GM19328 (cell line): Measurements from ENCODE around the gene GAPVD1.
"Not testable (repeated sequence)": the region's sequence is repeated elsewhere in the genome, so short reads cannot be mapped to it uniquely, and the experiment has no call there.

ENCODE experiments used
- ATAC-seq: cut with Tn5 transposase; IDR thresholded peaks from one replicate; pipeline ENCODE4 v1.9.1; 2021; ENCODE audit warnings: mild to moderate bottlenecking, moderate library complexity; ENCODE audit not compliant: unreplicated experiment

Gene GAPVD1

GRCh38 chr9:125254231-125254630, 7.4 kb upstream of the GAPVD1 start:
- ATAC-seq = no peak

GRCh38 chr9:125255781-125256391, 5.7 kb upstream of the GAPVD1 start:
- no peak for ATAC-seq

- ATAC-seq = no peak
Observed at GRCh38 chr9:125258160-125258785, 3.4 kb upstream of the GAPVD1 start.

- no peak for ATAC-seq
Observed at GRCh38 chr9:125258832-125259534, 2.6 kb upstream of the GAPVD1 start.

- ATAC-seq = no peak
Observed at GRCh38 chr9:125260561-125260960, 1.1 kb upstream of the GAPVD1 start.

GRCh38 chr9:125262294-125262991, 817 bp downstream of the GAPVD1 start:
- no peak for ATAC-seq

- ATAC-seq = not testable (repeated sequence)
Observed at GRCh38 chr9:125264068-125264467, 2.4 kb downstream of the GAPVD1 start.

GRCh38 chr9:125268394-125269013, 6.9 kb downstream of the GAPVD1 start:
- no peak for ATAC-seq

- ATAC-seq = no peak
Observed at GRCh38 chr9:125269014-125269397, 7.4 kb downstream of the GAPVD1 start.

- ATAC-seq = no peak
Observed at GRCh38 chr9:125271081-125271480, 9.5 kb downstream of the GAPVD1 start.

- no peak for ATAC-seq
Observed at GRCh38 chr9:125272697-125273096, 11.1 kb downstream of the GAPVD1 start.

- no peak for ATAC-seq
Observed at GRCh38 chr9:125276771-125277170, 15.1 kb downstream of the GAPVD1 start.

GRCh38 chr9:125277411-125277810, 15.8 kb downstream of the GAPVD1 start:
- no peak for ATAC-seq

- ATAC-seq = no peak
Observed at GRCh38 chr9:125280945-125281344, 19.3 kb downstream of the GAPVD1 start.

GRCh38 chr9:125284855-125285254, 23.2 kb downstream of the GAPVD1 start:
- ATAC-seq = no peak

GRCh38 chr9:125286935-125287433, 25.4 kb downstream of the GAPVD1 start:
- ATAC-seq = not testable (repeated sequence)

GRCh38 chr9:125293134-125293533, 31.5 kb downstream of the GAPVD1 start:
- ATAC-seq = no peak

GRCh38 chr9:125295657-125296056, 34.0 kb downstream of the GAPVD1 start:
- no peak for ATAC-seq

GRCh38 chr9:125296843-125297372, 35.3 kb downstream of the GAPVD1 start:
- no peak for ATAC-seq

- ATAC-seq = no peak
Observed at GRCh38 chr9:125297917-125298316, 36.3 kb downstream of the GAPVD1 start.

GRCh38 chr9:125302241-125302640, 40.6 kb downstream of the GAPVD1 start:
- no peak for ATAC-seq
